Stimulated activated CD4-positive, alpha-beta T cell treated with anti-CD3 and anti-CD28 coated beads, Interleukin-12 subunit alpha, Interleukin-12 subunit beta, amount 100 ng/mL, for 24 hours (primary cell): ENCODE data around the gene VPS35L.

Source experiments
- DNase-seq, 2 experiments: peaks; one replicate each; pipeline ENCODE4 v3.0.0-alpha.2; 2020; ENCODE audit warnings: low read depth in 2 of 2

Gene VPS35L

GRCh38 chr16:19555186-19555937, at the start of gene VPS35L:
VPS35L (plus strand) TSS chr16:19555703; CDS start chr16:19555730, 27 bp downstream.
- peak; percentile 89 to 93 for DNase-seq

GRCh38 chr16:19506965-19507364, 48.5 kb upstream of the VPS35L start:
- DNase-seq = no peak

- DNase-seq = no peak
Observed at GRCh38 chr16:19507867-19508266, 47.6 kb upstream of the VPS35L start.

GRCh38 chr16:19512297-19512696, 43.2 kb upstream of the VPS35L start:
- no peak for DNase-seq

- DNase-seq = no peak
Observed at GRCh38 chr16:19513377-19514053, 42.0 kb upstream of the VPS35L start.

- no peak for DNase-seq
Observed at GRCh38 chr16:19515757-19516156, 39.7 kb upstream of the VPS35L start.

GRCh38 chr16:19517424-19518089, 37.9 kb upstream of the VPS35L start:
- no peak for DNase-seq

GRCh38 chr16:19518388-19518787, 37.1 kb upstream of the VPS35L start:
- no peak for DNase-seq

- DNase-seq = no peak
Observed at GRCh38 chr16:19520861-19521331, 34.6 kb upstream of the VPS35L start.

GRCh38 chr16:19521471-19522396, 33.8 kb upstream of the VPS35L start, which contains the start of gene GDE1:
GDE1 (minus strand) TSS chr16:19522098; CDS start chr16:19521964, 134 bp downstream.
- peak; percentile 92 to 95 for DNase-seq

- no peak for DNase-seq
Observed at GRCh38 chr16:19522397-19522732, 33.1 kb upstream of the VPS35L start.

GRCh38 chr16:19522760-19523159, 32.7 kb upstream of the VPS35L start:
- DNase-seq = no peak

GRCh38 chr16:19523184-19523558, 32.3 kb upstream of the VPS35L start:
- DNase-seq = no peak

- peak; percentile 93 for DNase-seq
Observed at GRCh38 chr16:19523559-19524355, 31.7 kb upstream of the VPS35L start, which contains the start of gene CCP110. CCP110 (plus strand) TSS chr16:19523942; CDS start chr16:19527882, 3,940 bp downstream.

GRCh38 chr16:19524356-19524615, 31.2 kb upstream of the VPS35L start:
- no peak for DNase-seq

- no peak for DNase-seq
Observed at GRCh38 chr16:19524616-19525384, 30.7 kb upstream of the VPS35L start.

- no peak for DNase-seq
Observed at GRCh38 chr16:19525385-19525723, 30.1 kb upstream of the VPS35L start.

- DNase-seq = no peak
Observed at GRCh38 chr16:19527161-19527560, 28.3 kb upstream of the VPS35L start.

- DNase-seq = no peak
Observed at GRCh38 chr16:19528666-19529065, 26.8 kb upstream of the VPS35L start.

- no peak for DNase-seq
Observed at GRCh38 chr16:19532601-19533000, 22.9 kb upstream of the VPS35L start.
